AG09319 (cell line): ENCODE data around the gene PTPRS.
"Not testable (repeated sequence)": the region's sequence is repeated elsewhere in the genome, so short reads cannot be mapped to it uniquely, and the experiment has no call there.

Source experiments
- DNase-seq: peaks from one replicate; pipeline ENCODE4 v3.0.0-alpha.2; 2010; ENCODE audit warnings: low read depth; ENCODE audit errors: extremely low read depth
- TF ChIP-seq, protein P1 (sequence below): IDR thresholded peaks from 2 replicates; pipeline ENCODE4 v1.5.1; 2011; ENCODE audit warnings: low read depth, mild to moderate bottlenecking, inconsistent platforms, low read length, moderate library complexity

The PTPRS gene

DNA sequence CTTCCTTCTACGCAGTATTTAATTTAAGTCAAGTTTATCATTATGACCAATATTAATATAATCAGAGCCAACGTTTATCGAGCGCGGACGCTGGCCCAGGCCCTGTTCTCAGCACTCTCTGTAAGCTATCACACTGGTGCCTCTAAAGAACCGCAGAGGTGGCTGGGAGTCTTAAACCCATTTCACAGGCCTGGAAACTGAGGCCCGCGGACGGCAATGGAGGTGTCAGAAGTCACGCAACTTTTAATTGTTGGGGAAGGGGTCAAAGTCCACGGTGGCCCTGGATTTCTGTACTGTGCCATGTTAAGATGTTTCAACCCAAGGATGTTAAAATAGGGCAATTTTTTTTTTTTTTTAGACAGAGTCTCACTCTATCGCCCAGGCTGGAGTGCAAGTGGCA is 8.8 kb downstream of the PTPRS start:
- TF ChIP-seq, protein P1, sequence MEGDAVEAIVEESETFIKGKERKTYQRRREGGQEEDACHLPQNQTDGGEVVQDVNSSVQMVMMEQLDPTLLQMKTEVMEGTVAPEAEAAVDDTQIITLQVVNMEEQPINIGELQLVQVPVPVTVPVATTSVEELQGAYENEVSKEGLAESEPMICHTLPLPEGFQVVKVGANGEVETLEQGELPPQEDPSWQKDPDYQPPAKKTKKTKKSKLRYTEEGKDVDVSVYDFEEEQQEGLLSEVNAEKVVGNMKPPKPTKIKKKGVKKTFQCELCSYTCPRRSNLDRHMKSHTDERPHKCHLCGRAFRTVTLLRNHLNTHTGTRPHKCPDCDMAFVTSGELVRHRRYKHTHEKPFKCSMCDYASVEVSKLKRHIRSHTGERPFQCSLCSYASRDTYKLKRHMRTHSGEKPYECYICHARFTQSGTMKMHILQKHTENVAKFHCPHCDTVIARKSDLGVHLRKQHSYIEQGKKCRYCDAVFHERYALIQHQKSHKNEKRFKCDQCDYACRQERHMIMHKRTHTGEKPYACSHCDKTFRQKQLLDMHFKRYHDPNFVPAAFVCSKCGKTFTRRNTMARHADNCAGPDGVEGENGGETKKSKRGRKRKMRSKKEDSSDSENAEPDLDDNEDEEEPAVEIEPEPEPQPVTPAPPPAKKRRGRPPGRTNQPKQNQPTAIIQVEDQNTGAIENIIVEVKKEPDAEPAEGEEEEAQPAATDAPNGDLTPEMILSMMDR = no peak

DNA sequence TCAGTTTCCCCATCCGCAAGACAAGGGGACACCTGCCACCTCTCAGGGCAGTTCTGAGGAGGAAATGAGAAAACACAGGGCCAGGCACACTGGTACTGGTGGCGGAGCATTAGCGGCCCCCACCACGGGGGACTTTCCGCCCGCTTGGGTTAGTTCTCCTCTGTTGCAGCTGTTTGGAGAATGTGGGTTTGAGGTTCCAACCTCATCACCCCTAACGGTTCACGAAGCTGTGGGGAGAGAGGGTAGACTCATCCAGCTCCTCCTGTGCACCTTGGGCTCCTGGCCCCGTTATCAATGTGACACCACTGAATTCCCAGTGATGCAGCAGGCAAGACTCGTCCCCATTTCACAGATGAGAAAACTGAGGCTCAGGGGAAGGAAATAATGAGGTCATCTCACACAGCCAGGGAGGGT is 10.3 kb downstream of the PTPRS start:
- no peak for DNase-seq
- TF ChIP-seq, protein P1 = no peak

More for the DNA sequence above, 8.8 kb downstream of the PTPRS start:
- no peak for DNase-seq

DNA sequence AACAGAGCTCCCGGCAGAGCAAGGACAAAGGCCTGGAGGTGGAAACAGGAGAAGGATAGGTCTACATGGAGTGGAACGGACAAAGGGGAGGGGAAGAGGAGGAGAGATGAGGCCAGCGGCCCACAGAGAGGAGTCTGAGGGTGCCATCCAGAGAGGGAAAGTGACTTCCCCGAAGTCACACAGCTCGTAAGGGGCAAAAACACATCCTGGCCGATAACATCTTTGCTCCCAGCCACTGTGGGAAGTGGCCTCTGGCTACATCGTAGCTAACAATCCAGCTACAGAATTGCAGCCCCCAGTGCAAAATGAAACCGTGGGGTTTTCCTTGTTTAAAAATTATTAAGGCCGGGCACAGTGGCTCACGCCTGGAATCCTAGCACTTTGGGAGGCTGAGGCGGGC is 11.5 kb downstream of the PTPRS start:
- no peak for DNase-seq
- TF ChIP-seq, protein P1 = no peak

DNA sequence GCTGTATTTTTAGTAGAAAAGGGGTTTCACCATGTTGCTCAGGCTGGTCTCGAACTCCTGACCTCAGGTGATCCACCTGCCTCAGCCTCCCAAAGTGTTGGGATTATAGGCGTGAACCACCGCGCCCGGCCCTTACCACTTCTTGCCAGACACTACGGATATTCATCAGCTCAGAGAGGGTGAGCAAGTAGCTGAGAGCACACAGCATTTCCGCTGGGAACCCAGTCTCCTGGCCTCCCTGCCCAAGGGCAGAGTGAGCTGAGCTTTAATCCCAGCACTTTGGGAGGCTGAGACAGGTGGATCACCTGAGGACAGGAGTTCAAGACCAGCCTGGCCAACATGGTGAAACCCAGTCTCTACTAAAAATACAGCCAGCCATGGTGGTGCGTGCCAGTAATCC is 12.2 kb downstream of the PTPRS start:
- DNase-seq = not testable (repeated sequence)

DNA sequence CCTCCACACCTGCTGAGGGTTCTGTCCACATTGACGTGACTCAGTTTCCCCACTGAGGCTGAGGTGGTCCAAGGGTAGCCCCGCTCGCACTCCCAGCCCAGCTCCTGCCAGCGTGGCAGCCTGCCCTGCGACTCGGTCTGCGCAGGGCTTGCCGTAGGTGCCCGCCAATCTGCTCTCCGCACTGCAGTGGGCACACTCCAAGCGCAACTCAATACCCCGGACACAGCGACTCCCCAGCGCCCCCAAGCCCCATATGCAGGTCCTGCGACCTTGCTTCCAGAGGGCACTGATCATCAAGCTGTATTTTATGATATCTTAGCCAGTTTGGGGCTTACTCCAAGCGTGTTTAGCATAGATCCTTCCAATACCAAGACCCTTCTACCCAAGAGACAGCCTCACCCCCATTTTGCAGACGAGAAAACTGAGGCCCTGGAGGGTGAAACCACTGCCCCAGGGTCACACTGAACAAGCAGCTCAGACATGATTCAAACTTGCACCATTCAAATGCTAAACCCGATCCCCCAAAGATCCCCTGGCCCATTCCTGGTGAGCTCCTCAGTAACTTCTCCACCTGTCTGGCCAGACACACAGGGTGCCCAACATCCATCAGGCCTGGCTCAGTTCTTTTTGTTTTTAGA is 13.5 kb downstream of the PTPRS start:
- TF ChIP-seq, protein P1 = no peak
- DNase-seq = no peak

DNA sequence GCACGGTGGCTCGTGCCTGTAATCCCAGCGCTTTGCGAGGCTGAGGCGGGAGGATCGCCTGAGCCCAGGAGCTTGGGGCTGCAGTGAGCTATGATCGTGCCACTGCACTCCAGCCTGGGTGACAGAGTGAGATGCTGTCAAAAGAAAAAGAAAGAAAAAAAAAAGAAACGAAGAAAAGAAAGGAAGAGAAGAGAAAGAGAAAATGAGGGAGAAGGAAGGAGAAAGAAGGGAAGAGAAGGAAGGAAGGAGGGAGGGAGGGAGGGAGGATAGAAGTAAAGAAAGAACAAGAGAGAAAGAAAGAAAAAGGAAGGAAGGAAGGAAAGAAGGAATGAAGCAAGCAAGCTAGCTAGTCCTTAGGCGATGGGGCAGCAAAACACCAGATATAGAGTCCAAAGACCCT is 14.1 kb downstream of the PTPRS start:
- TF ChIP-seq, protein P1 = no peak
- no peak for DNase-seq

DNA sequence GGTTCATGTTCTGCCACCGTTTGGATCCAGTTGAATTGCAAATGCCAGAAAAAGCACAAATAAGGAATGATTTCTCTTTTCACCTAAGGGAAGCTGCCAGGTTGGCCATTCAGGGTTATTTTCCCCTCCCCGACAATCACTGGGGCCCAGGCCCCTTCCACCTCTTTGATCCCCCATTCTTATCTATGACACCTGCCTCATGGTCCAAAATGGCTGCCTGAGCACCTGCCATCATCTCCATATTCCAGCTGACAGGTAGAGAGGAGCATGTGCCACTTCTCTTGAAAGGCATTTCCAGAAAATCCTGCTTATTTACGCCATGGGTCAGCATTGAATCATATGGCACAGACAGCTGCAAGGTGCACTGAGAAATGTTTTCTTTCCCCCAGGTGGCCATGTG is 15.7 kb downstream of the PTPRS start:
- TF ChIP-seq, protein P1 = no peak
- DNase-seq = no peak

DNA sequence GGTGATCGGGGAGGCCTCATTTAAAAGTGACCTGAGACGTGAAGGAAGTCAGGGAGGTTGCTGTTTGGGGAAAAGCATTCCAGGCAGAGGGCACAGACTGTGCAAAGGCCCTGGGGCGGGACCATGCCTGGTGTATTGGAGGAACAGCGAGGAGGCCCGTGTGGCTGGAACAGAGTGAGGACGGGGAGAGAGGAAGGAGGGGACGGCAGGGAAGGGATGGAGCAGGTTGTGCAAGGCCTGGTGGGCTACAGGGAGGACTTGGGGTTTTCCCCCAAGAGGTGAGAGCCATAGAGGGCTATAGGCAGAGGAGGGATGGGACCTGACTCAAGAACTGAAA is 17.2 kb downstream of the PTPRS start:
- no peak for DNase-seq
- TF ChIP-seq, protein P1 = no peak
